OCI-M2 (cell line): Measurements from ENCODE around the gene CLIP3.
A peak's percentile ranks its signal among the peaks of the same experiment; 100 is the strongest.
"Not testable (repeated sequence)": the region's sequence is repeated elsewhere in the genome, so short reads cannot be mapped to it uniquely, and the experiment has no call there.

Experiments used
- DNase-seq: peaks from one replicate; lab custom pipeline; 2025; ENCODE audit not compliant: unreplicated experiment; lab: John Stamatoyannopoulos, UW

The CLIP3 gene

GRCh38 chr19:36032251-36033104 lies at the start of gene CLIP3:
CLIP3 (minus strand) TSS chr19:36032873; CDS start chr19:36032357, 516 bp downstream.
- no peak for DNase-seq

DNA sequence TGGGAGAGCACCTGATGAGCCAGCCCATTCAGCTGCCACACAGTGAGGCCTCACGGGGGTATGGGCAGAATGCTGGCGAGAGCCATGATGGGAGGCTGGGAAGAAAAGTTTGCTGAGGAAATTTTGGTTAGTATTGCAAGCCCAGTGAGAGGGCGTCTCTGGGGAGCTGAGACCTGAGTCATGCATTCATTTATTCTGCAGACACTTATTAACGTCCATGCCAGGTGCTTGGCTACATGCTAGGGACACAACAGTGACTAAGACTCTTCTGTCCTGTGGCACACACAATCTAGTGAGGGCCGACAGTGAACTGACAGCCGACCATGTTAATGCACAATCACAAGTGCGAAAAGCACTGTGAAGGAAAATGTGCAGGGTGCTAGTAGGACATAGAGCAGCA lies 49.2 kb upstream of the CLIP3 start:
- no peak for DNase-seq

DNA sequence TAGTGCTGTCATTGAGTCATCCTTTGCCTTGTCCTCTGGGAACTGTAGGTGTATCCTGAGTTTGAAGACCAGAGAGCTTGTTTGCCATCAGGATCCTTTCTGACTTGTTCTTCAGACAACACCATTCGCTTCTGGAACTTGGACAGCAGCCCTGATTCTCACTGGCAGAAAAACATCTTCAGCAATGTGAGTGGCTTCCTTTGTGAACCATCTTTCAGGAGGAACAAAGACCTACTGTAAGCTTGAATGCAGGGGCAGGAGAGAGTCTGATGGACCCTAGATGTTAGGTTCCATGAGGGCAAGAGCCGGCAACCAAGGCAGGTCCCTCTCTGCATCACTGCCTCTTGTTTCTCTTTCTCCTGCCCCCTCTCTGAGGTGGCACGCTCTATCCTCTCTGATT lies 48.7 kb upstream of the CLIP3 start:
- DNase-seq: no peak

DNA sequence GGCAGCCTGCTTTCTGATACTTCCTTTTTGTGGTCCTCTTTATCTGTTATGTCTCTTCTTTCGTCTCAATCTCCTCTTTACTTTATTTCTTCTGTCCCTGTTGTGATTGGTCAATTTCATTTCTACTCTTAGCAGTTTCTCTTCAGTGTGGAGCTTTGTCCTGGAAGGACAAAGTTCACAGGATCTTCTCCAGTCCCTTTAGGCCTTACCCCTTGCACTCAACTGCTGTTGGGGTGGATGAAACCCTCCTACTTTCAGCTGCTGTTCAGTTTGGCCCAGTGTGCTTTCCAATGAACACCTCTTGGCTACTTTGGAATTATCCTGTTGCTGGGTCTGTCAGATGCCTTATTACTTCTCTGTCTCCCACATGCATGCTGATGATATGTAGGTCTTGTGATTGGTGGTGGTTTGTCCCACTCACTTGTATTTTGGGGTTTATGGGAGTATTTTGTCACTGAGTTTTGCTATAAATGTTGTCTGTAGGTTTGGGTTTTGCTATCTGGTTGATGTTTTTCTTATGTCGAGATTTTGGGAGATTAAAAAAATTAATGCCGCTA lies 46.8 kb upstream of the CLIP3 start:
- no peak for DNase-seq

GRCh38 chr19:36073121-36073876 lies 40.6 kb upstream of the CLIP3 start:
- DNase-seq: no peak

DNA sequence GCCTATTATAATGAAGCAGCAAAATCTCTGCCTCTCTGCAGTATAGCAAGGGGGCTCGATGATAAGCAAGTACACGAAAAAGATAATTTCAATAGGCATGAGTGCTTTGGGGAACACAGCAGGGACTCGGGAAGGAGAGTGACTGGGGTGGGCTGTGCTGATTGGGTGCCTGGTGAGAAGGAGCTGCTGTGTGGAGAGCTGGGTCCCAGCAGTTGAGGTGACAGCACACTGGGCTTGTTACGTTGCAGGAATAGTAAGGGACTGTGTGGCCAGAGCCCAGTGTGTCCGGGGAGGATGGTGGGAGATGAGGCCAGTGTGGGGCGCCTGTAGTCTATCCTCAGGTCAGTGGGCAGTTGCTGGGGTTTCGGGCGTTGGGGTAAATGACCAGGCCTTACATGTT lies 39.4 kb upstream of the CLIP3 start:
- no peak for DNase-seq

GRCh38 chr19:36068810-36069499 lies 36.3 kb upstream of the CLIP3 start:
- not testable (repeated sequence) for DNase-seq

- DNase-seq: no peak
Measured at GRCh38 chr19:36067681-36068080, 35.0 kb upstream of the CLIP3 start.

DNA sequence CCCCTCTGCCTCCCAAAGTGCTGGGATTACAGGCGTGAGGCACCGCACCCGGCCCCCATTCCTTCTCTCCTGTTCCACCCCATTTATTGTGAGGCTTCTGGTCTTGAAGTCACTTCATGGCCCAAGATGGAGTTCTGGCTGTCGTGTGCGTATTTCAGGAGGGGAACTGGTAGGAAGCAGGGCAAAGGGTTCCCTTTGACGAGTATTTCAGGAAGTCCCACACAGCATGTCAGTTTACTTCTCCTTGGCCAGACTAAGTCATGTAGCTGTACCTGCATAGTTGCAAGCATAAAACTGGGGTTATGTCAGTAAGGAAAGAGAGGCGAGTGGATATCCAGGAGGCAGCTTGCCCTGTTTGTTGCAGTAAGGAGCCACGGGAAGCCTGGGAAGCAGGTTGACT lies 32.2 kb upstream of the CLIP3 start:
- no peak for DNase-seq

DNA sequence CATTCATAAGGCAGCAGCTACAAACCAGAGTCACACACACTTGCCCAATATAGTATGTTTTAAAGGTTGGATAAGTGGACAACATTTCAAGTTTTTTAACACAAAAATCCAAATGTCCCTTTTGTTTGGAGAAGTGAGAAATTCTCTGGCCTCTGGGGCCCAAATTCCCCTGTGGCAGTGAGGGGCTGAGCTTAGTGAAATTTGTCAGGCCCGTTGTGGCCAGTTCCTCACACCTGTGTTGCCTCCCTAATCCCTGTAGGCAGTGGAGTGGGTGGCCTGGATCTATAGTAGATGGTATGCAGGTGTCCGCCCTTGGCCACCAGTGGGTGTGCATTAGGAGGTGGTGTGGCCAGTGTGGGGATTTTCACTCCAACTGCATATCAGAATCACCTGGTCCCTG lies 28.7 kb upstream of the CLIP3 start:
- no peak for DNase-seq

DNA sequence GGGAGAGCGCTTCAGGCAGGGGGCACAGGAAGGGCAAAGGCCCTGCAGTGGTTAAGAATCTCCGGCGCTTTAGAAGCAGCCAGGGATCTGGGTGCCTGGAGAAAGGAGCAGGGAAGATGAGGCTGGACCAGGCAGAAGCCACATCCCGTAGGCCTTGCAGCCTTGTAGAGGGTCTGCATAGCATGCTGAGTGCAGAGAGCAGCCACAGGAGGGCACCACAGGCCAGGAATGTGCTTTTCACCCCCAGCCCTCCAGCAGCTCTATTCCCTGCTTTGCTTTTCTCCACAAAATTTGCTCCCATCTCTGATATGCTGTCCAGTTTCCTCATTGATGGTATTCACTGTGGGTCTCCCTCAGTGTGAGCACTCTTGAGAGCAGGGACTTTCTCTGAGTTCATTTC lies 27.8 kb upstream of the CLIP3 start:
- peak; percentile 58 for DNase-seq

DNA sequence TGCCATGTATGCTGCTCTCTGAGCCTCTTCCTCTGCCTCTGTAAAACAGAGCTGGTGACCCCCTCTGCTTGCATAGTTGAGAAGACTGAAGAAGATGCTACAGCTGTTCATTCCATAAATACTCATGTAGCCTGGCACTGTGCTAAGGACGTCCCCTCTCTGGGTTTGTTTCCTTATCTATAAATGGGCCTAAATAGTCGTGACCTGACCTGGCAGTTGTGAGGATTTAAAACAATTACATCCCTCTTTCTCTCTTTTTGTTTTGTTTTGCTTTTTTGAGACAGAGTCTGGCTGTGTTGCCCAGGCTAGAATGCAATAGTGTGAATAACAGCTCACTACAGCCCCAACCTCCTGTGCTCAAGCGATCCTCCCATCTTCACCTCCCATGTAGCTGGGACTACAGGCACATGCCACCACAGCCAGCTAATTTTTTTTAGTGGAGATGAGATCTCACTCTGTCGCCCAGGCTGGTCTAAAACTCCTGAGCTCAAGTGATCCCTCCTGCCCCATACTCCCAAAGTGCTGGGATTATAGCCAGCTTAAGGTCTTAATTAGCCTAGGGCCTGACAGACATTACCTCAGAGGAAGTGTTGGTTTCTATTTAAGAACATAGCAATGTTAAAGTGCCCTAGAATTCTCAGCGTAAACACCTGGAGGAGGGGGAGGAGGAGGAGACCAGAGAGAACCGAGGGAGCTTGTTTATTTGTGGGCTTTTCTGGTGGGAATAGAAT lies 26.7 kb upstream of the CLIP3 start:
- DNase-seq: no peak

GRCh38 chr19:36058481-36059179 lies 26.0 kb upstream of the CLIP3 start:
- no peak for DNase-seq

DNA sequence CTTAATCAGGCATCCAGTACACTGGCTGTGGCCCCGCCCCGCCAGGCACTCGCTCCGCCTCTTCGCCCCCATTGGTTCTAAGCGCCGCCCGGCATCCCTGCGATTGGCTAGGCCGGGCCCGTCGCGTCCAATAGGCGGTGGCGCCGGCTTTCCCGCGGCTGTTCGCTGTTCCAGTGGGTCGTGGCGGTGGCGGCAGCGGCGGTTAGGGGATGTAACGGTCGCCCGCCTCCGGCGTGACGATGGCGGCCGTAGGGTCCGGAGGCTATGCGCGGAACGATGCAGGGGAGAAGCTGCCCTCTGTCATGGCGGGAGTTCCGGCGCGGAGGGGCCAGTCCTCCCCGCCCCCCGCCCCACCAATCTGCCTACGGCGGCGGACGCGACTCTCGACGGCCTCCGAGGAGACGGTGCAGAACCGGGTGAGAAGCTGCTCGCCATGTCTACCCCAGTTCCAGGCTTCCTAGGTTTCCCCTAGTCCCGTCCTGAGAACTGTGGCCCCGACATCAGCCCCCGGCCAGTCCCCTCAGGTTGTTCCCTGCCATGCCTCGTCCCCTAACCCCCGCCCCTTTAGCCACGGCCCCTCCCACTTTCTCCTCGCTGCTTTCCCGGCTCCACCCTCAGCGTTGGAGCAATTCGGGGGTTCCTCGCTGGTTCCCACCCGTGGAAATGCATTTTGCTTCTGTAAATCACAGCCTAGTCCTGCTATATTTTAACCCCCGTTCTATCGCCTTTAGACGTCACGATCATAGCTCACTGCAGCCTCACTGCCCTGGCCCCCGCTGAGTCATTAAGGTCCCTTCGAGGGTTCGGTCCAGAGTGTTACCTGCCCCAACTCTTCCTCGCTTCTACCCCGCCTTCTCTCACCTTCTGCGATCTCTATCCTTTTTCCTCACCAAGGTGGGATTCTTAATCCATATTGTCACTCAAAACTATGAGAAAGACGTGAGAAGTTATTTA lies 22.3 kb upstream of the CLIP3 start, which contains the start of gene WDR62:
Gene WDR62, plus strand, starts transcription at position 165 of the 954 bp plus-strand sequence. Its CDS starts 75 bp downstream, at position 240.
- peak; percentile 100 for DNase-seq

DNA sequence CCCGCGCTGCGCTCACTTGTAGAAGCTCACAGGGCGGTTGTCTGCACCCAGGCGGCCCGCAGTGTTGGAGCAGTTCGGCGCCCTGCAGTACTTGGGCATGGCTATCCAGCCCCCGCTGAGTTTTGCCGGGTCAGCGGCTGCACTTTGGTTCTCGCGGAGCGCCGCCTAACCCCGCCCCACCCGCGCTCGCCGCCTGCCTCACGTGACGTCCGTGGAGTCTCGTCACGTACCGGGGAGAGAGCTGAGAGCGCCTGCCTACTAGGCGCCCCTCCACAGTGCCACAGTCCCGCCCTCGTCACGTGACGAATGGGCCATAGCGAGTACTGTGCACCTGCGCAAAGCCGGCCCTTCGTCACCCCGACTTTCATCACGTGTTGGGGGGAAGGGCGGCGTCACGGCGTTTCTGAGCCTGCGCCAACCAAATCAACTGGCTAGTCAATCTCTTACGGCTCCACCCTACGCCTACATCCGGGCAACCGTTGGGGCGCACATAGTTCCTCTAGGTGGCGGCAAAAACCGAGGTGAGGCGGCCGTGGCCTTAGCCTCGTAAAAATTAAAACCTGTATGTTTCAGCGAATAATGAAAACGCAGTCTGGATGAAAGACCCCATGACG lies 21.6 kb upstream of the CLIP3 start, which contains the start of gene THAP8:
Gene THAP8, minus strand, starts transcription at position 167 of the 614 bp plus-strand sequence. Its CDS starts 68 bp downstream, at position 99.
- peak; percentile 100 for DNase-seq

DNA sequence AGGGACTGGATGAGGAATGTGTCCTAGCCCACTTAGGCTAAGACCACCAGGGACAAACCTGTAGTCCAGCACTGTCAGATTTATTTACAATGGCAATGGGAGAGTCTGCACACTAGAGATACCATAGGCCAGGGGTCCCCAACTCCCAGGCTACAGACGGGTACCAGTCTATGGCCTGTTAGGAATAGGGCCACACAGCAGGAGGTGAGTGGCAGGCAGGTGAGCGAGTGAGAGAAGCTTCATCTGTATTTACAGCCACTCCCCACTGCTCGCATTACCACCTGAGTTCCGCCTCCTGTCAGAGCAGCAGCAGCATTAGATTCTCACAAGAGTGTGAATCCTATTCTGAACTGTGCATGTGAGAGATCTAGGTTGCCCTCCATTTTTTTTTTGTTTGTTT lies 19.0 kb upstream of the CLIP3 start:
- no peak for DNase-seq

- DNase-seq: no peak
Measured at GRCh38 chr19:36051236-36051635, 18.6 kb upstream of the CLIP3 start.

DNA sequence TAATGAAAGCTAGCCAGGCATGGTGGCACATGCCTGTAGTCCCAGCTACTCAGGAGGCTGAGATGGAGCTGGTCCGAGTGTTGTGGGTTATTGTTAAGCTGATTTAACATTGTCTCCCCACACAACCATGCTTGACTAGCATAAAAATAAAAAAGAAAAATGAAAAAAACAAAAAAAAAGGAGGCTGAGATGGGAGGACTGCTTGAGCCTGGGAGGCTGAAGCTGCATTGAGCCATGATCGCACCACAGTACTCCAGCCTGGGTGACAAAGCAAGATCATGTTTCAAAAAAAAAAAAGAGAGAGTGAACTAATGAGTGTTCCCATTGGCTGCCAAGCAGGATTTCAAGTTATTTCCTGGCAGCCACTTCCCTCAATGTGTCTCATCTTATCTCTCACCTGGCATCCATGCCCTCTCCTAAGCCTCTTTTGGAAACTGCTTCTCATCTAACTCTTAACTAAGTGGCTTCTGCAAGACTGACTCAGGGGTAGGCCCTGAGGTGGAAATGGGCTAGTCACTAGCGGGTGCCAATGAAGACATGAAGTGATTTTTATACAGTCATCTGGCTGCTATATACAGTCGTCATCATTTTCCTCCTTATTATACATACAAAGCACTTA lies 16.5 kb upstream of the CLIP3 start:
- no peak for DNase-seq
